Chondrocyte (in vitro differentiated cells): ENCODE measurements around the gene ZNF497. TPM values are rescaled to one million over a fixed set of nuclear protein-coding genes. Genes with fewer than 3 reads are reported as not detected.

Experiments
- DNase-seq: peaks from one replicate; pipeline ENCODE4 v3.0.0; 2021; ENCODE audit warnings: mixed read lengths, low spot score
- H3K27ac Mint-ChIP-seq: one replicate; pipeline ENCODE4 v1.8.0; 2021; ENCODE audit warnings: mild to moderate bottlenecking, moderate library complexity, mixed read lengths; ENCODE audit not compliant: unreplicated experiment
- H3K27me3 Mint-ChIP-seq: 2 replicates; pipeline ENCODE4 v1.8.0; 2021; ENCODE audit warnings: low read depth, mixed read lengths
- H3K36me3 Mint-ChIP-seq: 2 replicates; pipeline ENCODE4 v1.8.0; 2021; ENCODE audit warnings: low read depth, mixed read lengths
- H3K4me1 Mint-ChIP-seq: 2 replicates; pipeline ENCODE4 v1.8.0; 2021; ENCODE audit warnings: low read depth, mild to moderate bottlenecking, mixed read lengths
- H3K4me3 Mint-ChIP-seq: one replicate; pipeline ENCODE4 v1.8.0; 2021; ENCODE audit warnings: mild to moderate bottlenecking, moderate library complexity, mixed read lengths; ENCODE audit not compliant: unreplicated experiment
- H3K9me3 Mint-ChIP-seq: 2 replicates; pipeline ENCODE4 v1.8.0; 2021; ENCODE audit warnings: low read depth, mixed read lengths
- total RNA-seq: library from RNA; stranded (reverse); gene quantifications from 3 replicates; pipeline ENCODE4 v1.2.1, GENCODE V29; 2021
- TF ChIP-seq, protein P1 (sequence below): fragments of 200-600 bp; sonication (generic); IDR thresholded peaks from 2 replicates; pipeline ENCODE4 v1.5.0; 2021; ENCODE audit warnings: antibody characterized with exemption, mild to moderate bottlenecking, moderate library complexity

Gene ZNF497
- total RNA-seq, 1 donor from 2014 or later, result 0.65 TPM

DNA sequence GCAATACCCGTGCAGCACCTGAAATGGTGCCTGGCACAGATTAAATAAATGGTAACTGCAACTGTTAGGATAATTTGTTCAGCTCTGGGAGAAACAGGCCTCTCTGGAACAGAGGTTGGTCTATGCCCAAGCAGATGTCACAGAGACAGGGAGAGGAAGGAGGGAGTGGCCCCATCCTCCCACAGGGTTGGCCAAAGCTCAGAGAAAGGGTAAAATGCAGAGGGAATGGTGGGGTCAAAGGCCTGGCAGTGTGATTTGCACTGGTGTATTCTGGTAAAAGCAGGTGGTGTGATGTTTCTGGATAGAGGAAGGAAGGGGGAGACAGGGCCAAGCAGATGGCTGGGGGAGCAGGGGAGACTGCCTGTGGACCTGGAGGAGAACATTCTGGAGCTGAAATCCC lies 26.3 kb downstream of the ZNF497 start:
- no peaks in the 10 kb centered on the region for H3K27me3 Mint-ChIP-seq
- peak overlapping the region; percentile 49 for H3K27ac Mint-ChIP-seq
- peaks cover 1% of the 10 kb centered on the region for H3K4me1 Mint-ChIP-seq
- no peaks in the 10 kb centered on the region for H3K9me3 Mint-ChIP-seq
- TF ChIP-seq, protein P1, sequence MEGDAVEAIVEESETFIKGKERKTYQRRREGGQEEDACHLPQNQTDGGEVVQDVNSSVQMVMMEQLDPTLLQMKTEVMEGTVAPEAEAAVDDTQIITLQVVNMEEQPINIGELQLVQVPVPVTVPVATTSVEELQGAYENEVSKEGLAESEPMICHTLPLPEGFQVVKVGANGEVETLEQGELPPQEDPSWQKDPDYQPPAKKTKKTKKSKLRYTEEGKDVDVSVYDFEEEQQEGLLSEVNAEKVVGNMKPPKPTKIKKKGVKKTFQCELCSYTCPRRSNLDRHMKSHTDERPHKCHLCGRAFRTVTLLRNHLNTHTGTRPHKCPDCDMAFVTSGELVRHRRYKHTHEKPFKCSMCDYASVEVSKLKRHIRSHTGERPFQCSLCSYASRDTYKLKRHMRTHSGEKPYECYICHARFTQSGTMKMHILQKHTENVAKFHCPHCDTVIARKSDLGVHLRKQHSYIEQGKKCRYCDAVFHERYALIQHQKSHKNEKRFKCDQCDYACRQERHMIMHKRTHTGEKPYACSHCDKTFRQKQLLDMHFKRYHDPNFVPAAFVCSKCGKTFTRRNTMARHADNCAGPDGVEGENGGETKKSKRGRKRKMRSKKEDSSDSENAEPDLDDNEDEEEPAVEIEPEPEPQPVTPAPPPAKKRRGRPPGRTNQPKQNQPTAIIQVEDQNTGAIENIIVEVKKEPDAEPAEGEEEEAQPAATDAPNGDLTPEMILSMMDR, result no peak
- peaks cover 25% of the 10 kb centered on the region for H3K36me3 Mint-ChIP-seq
- no peak overlapping the region for H3K4me3 Mint-ChIP-seq
- DNase-seq, result no peak

DNA sequence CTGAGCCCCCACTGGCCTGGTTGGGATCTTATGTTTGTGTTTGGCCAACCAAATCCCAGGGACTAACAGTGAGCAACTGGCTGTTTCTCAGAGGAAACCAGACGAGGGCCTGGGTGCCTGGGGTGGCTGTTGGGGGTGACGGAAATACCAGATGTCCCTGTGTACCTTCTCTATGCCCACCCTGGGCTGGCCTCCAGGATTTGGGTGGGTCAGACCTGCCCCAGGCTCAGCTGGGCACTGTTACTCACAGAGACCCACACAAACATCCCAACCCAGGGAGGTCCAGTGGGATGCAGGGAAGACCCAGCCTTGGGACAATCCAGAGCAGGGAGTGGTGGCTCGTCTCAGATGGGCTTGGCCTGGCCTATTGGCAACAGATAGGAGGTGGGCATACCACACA lies 26.9 kb downstream of the ZNF497 start:
- no peaks in the 10 kb centered on the region for H3K4me1 Mint-ChIP-seq
- no peaks in the 10 kb centered on the region for H3K9me3 Mint-ChIP-seq
- H3K27ac Mint-ChIP-seq, result no peak overlapping the region
- peaks cover 22% of the 10 kb centered on the region for H3K36me3 Mint-ChIP-seq
- TF ChIP-seq, protein P1, result no peak
- H3K4me3 Mint-ChIP-seq, result no peak overlapping the region
- no peak for DNase-seq
- H3K27me3 Mint-ChIP-seq, result no peaks in the 10 kb centered on the region

DNA sequence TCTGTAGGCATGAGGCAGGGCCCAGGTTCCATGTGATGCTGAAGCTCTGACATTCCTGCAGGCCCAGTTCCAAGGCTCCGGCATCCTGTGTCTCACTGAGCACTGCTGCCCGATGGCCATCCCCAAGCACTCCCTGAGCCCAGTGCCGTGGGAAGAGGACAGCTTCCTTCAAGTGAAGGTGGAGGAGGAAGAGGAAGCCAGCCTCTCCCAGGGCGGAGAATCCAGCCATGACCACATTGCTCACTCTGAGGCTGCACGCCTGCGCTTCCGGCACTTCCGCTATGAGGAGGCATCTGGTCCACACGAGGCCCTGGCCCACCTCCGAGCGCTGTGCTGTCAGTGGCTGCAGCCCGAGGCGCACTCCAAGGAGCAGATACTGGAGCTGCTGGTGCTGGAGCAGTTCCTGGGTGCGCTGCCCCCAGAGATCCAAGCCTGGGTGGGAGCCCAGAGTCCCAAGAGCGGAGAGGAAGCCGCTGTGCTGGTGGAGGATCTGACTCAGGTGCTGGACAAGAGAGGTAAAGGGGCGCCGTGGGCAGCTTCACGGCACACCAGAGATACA lies 27.8 kb downstream of the ZNF497 start:
- H3K4me3 Mint-ChIP-seq, result no peak overlapping the region
- H3K36me3 Mint-ChIP-seq, result peaks cover 19% of the 10 kb centered on the region
- no peaks in the 10 kb centered on the region for H3K27me3 Mint-ChIP-seq
- TF ChIP-seq, protein P1, result no peak
- no peak for DNase-seq
- no peaks in the 10 kb centered on the region for H3K9me3 Mint-ChIP-seq
- peaks cover 3% of the 10 kb centered on the region for H3K4me1 Mint-ChIP-seq
- H3K27ac Mint-ChIP-seq, result no peak overlapping the region

DNA sequence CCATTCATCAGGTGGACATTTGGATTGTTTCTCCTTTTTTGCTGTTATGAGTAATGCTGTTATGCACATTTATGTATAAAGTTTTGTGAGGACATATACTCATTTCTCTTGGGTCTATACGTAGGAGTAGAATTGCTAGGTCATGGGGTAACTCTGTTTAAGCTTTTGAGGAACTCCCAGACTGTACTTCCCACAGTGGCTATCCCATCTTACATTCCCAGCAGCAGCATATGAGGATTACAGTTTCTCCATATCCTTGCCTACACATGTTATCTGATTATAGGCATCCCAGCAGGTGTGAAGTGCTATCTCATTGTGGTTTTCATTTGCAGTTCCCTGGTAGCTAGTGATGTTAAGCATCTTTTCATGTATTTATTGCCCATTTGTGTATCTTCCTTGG lies 29.9 kb downstream of the ZNF497 start:
- no peak overlapping the region for H3K4me3 Mint-ChIP-seq
- H3K36me3 Mint-ChIP-seq, result peaks cover 3% of the 10 kb centered on the region
- no peak for DNase-seq
- TF ChIP-seq, protein P1, result no peak
- peaks cover 6% of the 10 kb centered on the region for H3K4me1 Mint-ChIP-seq
- no peak overlapping the region for H3K27ac Mint-ChIP-seq
- no peaks in the 10 kb centered on the region for H3K27me3 Mint-ChIP-seq
- no peaks in the 10 kb centered on the region for H3K9me3 Mint-ChIP-seq

DNA sequence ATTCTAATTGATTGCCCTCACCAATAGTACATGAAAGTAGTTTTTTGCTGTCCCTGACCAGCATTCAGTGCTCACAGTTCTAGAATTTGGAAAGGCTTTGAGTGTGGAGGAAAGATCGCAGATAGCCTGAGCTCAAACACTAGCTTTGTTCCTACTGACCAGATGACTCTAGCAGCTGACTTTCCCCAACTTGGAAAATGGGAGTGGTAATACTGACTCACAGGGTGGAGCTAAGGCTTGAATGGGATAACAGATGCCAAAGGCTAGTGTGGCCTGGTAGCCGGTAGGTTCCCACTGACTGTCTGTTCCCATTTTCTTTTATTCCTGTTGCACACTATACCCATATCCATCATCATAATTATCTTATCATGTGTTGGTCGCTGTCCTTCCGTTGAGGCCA lies 32.1 kb downstream of the ZNF497 start:
- no peaks in the 10 kb centered on the region for H3K9me3 Mint-ChIP-seq
- peaks cover 6% of the 10 kb centered on the region for H3K4me1 Mint-ChIP-seq
- TF ChIP-seq, protein P1, result no peak
- H3K27ac Mint-ChIP-seq, result peak overlapping the region; percentile 20
- H3K36me3 Mint-ChIP-seq, result peaks cover 3% of the 10 kb centered on the region
- no peak overlapping the region for H3K4me3 Mint-ChIP-seq
- no peak for DNase-seq
- no peaks in the 10 kb centered on the region for H3K27me3 Mint-ChIP-seq
